T-helper 17 cell (primary cell): ENCODE data around the gene UBAC1. TPM values are rescaled to one million over a fixed set of nuclear protein-coding genes. Genes with fewer than 3 reads are reported as not detected.
"Not testable (repeated sequence)": the region's sequence is repeated elsewhere in the genome, so short reads cannot be mapped to it uniquely, and the experiment has no call there.

Experiments
- ATAC-seq: fragments of 150-1000 bp; cut with Tn5 transposase; 2 replicates; pipeline ENCODE4 v1.10.0; 2021; ENCODE audit warnings: mild to moderate bottlenecking, moderate library complexity
- DNase-seq, 3 donors: peaks; one replicate each; pipeline versions ENCODE4 v3.0.0 to v3.0.0-alpha.2; 2020 to 2021
- H3K9me3 ChIP-seq: one replicate; pipeline ENCODE4 v1.7.0; 2013; ENCODE audit warnings: low read length, mild to moderate bottlenecking; ENCODE audit not compliant: control insufficient read depth, poor library complexity, severe bottlenecking
- H3K27ac Mint-ChIP-seq: one replicate; pipeline ENCODE4 v1.8.0; 2022; ENCODE audit warnings: mild to moderate bottlenecking, moderate library complexity, mixed read lengths
- H3K27me3 Mint-ChIP-seq: one replicate; pipeline ENCODE4 v1.8.0; 2022; ENCODE audit warnings: mixed read lengths
- H3K36me3 Mint-ChIP-seq: one replicate; pipeline ENCODE4 v1.8.0; 2022; ENCODE audit warnings: low read depth, mixed read lengths
- H3K4me1 Mint-ChIP-seq: one replicate; pipeline ENCODE4 v1.8.0; 2022; ENCODE audit warnings: mild to moderate bottlenecking, mixed read lengths
- H3K4me3 Mint-ChIP-seq: one replicate; pipeline ENCODE4 v1.8.0; 2022; ENCODE audit warnings: mild to moderate bottlenecking, moderate library complexity, mixed read lengths
- total RNA-seq, 4 donors: library from RNA in 2 of 4; stranded (reverse) in 2 of 4; gene quantifications; one replicate each; pipeline ENCODE4 v1.2.3 and lab custom pipeline; 2022 to 2026

UBAC1 gene
- total RNA-seq, 2 donors from 2014 or later: 23.2 to 23.7 TPM

- no peaks in the 10 kb centered on the region for H3K9me3 ChIP-seq
- Mint-ChIP-seq H3K36me3 (peaks cover 13% of the 10 kb centered on the region), H3K27ac (no peak overlapping the region), H3K4me3 (no peak overlapping the region), H3K27me3 (no peaks in the 10 kb centered on the region), H3K4me1 (peaks cover 9% of the 10 kb centered on the region)
- DNase-seq: no peak
- no peak for ATAC-seq
Observed at GRCh38 chr9:135952664-135953206, 8.4 kb downstream of the UBAC1 start.

- Mint-ChIP-seq H3K36me3 (peaks cover 15% of the 10 kb centered on the region), H3K27ac (no peak overlapping the region), H3K4me1 (peaks cover 9% of the 10 kb centered on the region), H3K4me3 (no peak overlapping the region), H3K27me3 (no peaks in the 10 kb centered on the region)
- ATAC-seq (no peak), DNase-seq (no peak)
- H3K9me3 ChIP-seq: no peaks in the 10 kb centered on the region
Observed at GRCh38 chr9:135951889-135952663, 9.1 kb downstream of the UBAC1 start.

- not testable (repeated sequence) for H3K4me3 Mint-ChIP-seq, H3K4me1 Mint-ChIP-seq, H3K9me3 ChIP-seq, H3K27ac Mint-ChIP-seq, DNase-seq, ATAC-seq, H3K27me3 Mint-ChIP-seq
- peaks cover 15% of the 10 kb centered on the region for H3K36me3 Mint-ChIP-seq
Observed at GRCh38 chr9:135951310-135951709, 9.9 kb downstream of the UBAC1 start.

GRCh38 chr9:135950841-135951240, 10.3 kb downstream of the UBAC1 start:
- H3K4me3 Mint-ChIP-seq, DNase-seq, H3K27me3 Mint-ChIP-seq, ATAC-seq, H3K4me1 Mint-ChIP-seq, H3K9me3 ChIP-seq, H3K27ac Mint-ChIP-seq: not testable (repeated sequence)
- H3K36me3 Mint-ChIP-seq: peaks cover 15% of the 10 kb centered on the region

GRCh38 chr9:135950135-135950682, 11.0 kb downstream of the UBAC1 start:
- Mint-ChIP-seq H3K4me3 (no peak overlapping the region), H3K27me3 (no peaks in the 10 kb centered on the region), H3K4me1 (peaks cover 9% of the 10 kb centered on the region), H3K36me3 (peaks cover 15% of the 10 kb centered on the region), H3K27ac (no peak overlapping the region)
- no peaks in the 10 kb centered on the region for H3K9me3 ChIP-seq
- ATAC-seq (no peak), DNase-seq (no peak)

GRCh38 chr9:135949501-135950134, 11.6 kb downstream of the UBAC1 start:
- H3K4me1 Mint-ChIP-seq: peaks cover 9% of the 10 kb centered on the region
- no peak overlapping the region for H3K4me3 Mint-ChIP-seq
- H3K36me3 Mint-ChIP-seq: peaks cover 17% of the 10 kb centered on the region
- H3K27me3 Mint-ChIP-seq: no peaks in the 10 kb centered on the region
- peak overlapping the region; percentile 43 for H3K27ac Mint-ChIP-seq
- no peaks in the 10 kb centered on the region for H3K9me3 ChIP-seq
- ATAC-seq: no peak
- no peak for DNase-seq

GRCh38 chr9:135948968-135949367, 12.2 kb downstream of the UBAC1 start:
- Mint-ChIP-seq H3K4me1 (peaks cover 9% of the 10 kb centered on the region), H3K27ac (peak overlapping the region; percentile 43), H3K27me3 (no peaks in the 10 kb centered on the region), H3K36me3 (peaks cover 20% of the 10 kb centered on the region), H3K4me3 (no peak overlapping the region)
- H3K9me3 ChIP-seq: no peaks in the 10 kb centered on the region
- ATAC-seq (no peak), DNase-seq (no peak)

- no peak overlapping the region for H3K4me3 Mint-ChIP-seq
- ATAC-seq (no peak), DNase-seq (no peak)
- peaks cover 9% of the 10 kb centered on the region for H3K4me1 Mint-ChIP-seq
- H3K36me3 Mint-ChIP-seq: peaks cover 22% of the 10 kb centered on the region
- H3K27ac Mint-ChIP-seq: no peak overlapping the region
- H3K9me3 ChIP-seq: no peaks in the 10 kb centered on the region
- H3K27me3 Mint-ChIP-seq: no peaks in the 10 kb centered on the region
Observed at GRCh38 chr9:135948446-135948845, 12.7 kb downstream of the UBAC1 start.

- Mint-ChIP-seq H3K4me3 (no peak overlapping the region), H3K27me3 (no peaks in the 10 kb centered on the region), H3K27ac (peak overlapping the region; percentile 74), H3K4me1 (peaks cover 9% of the 10 kb centered on the region), H3K36me3 (peaks cover 21% of the 10 kb centered on the region)
- DNase-seq (no peak), ATAC-seq (no peak)
- H3K9me3 ChIP-seq: no peaks in the 10 kb centered on the region
Observed at GRCh38 chr9:135947582-135947981, 13.6 kb downstream of the UBAC1 start.

GRCh38 chr9:135947105-135947504, 14.1 kb downstream of the UBAC1 start:
- ATAC-seq, H3K27me3 Mint-ChIP-seq, H3K27ac Mint-ChIP-seq, H3K4me3 Mint-ChIP-seq, H3K4me1 Mint-ChIP-seq, H3K9me3 ChIP-seq, DNase-seq: not testable (repeated sequence)
- H3K36me3 Mint-ChIP-seq: peaks cover 21% of the 10 kb centered on the region

- no peak overlapping the region for H3K4me3 Mint-ChIP-seq
- peaks cover 12% of the 10 kb centered on the region for H3K4me1 Mint-ChIP-seq
- H3K9me3 ChIP-seq: no peaks in the 10 kb centered on the region
- no peaks in the 10 kb centered on the region for H3K27me3 Mint-ChIP-seq
- H3K36me3 Mint-ChIP-seq: peaks cover 24% of the 10 kb centered on the region
- DNase-seq (no peak), ATAC-seq (no peak)
- H3K27ac Mint-ChIP-seq: no peak overlapping the region
Observed at GRCh38 chr9:135946392-135946994, 14.7 kb downstream of the UBAC1 start.

- Mint-ChIP-seq H3K4me3 (no peak overlapping the region), H3K36me3 (peaks cover 24% of the 10 kb centered on the region), H3K27ac (no peak overlapping the region), H3K27me3 (no peaks in the 10 kb centered on the region), H3K4me1 (peaks cover 12% of the 10 kb centered on the region)
- no peaks in the 10 kb centered on the region for H3K9me3 ChIP-seq
- ATAC-seq (no peak), DNase-seq (no peak)
Observed at GRCh38 chr9:135945969-135946368, 15.2 kb downstream of the UBAC1 start.
